ENCODE results near the gene SSC5D. TPM values are rescaled to one million over a fixed set of nuclear protein-coding genes. Genes with fewer than 3 reads are reported as not detected.

Gene SSC5D
- total RNA-seq, 4 donors from 2014 or later = 0.64 to 6.2 (median 3.0) TPM

GRCh38 chr19:55553217-55554182 is 65.3 kb downstream of the SSC5D start:
- WGBS, 2 donors = 54 to 55% methylated on average over 13 of the region's 13 CpGs
- no peak for TF ChIP-seq CTCF (IDR thresholded peaks at IDR 0.05)
- TF ChIP-seq POLR2A (IDR thresholded peaks at IDR 0.05) = no peak
- no peak overlapping the region for H3K4me3 ChIP-seq (ENCODE audit: low read depth, poor library complexity, severe bottlenecking)
- intact Hi-C loops (cut with DNase I; ENCODE audit: low total_unique reads) = no loop called here
- DNase-seq (ENCODE audit: low spot score in 2 of 2) = no peak

- no peak for DNase-seq (ENCODE audit: low spot score in 2 of 2)
- intact Hi-C loops (cut with DNase I; ENCODE audit: low total_unique reads) = no loop called here
- WGBS, 2 donors = 88 to 93% methylated on average over 9 of the region's 9 CpGs
- H3K4me3 ChIP-seq (ENCODE audit: low read depth, poor library complexity, severe bottlenecking) = no peak overlapping the region
- TF ChIP-seq CTCF (IDR thresholded peaks at IDR 0.05) = no peak
- TF ChIP-seq POLR2A (IDR thresholded peaks at IDR 0.05) = no peak
Observed at GRCh38 chr19:55554302-55554701, 66.1 kb downstream of the SSC5D start.

- no peak for TF ChIP-seq POLR2A (IDR thresholded peaks at IDR 0.05)
- intact Hi-C loops (cut with DNase I; ENCODE audit: low total_unique reads) = no loop called here
- WGBS, 2 donors = 58 to 74% methylated on average over 8 of the region's 8 CpGs
- no peak overlapping the region for H3K4me3 ChIP-seq (ENCODE audit: low read depth, poor library complexity, severe bottlenecking)
- no peak for DNase-seq (ENCODE audit: low spot score in 2 of 2)
Observed at GRCh38 chr19:55554741-55555152, 66.5 kb downstream of the SSC5D start.

GRCh38 chr19:55559684-55560083 is 71.4 kb downstream of the SSC5D start:
- intact Hi-C loops (cut with DNase I; ENCODE audit: low total_unique reads) = no loop called here
- no peak for TF ChIP-seq CTCF (IDR thresholded peaks at IDR 0.05)
- no peak overlapping the region for H3K4me3 ChIP-seq (ENCODE audit: low read depth, poor library complexity, severe bottlenecking)
- DNase-seq (ENCODE audit: low spot score in 2 of 2) = no peak
- WGBS, 2 donors = 70 to 77% methylated on average over 9 of the region's 9 CpGs

- 26 to 36% methylated on average over 12 of the region's 12 CpGs for WGBS, 2 donors
- intact Hi-C loops (cut with DNase I; ENCODE audit: low total_unique reads) = no loop called here
- DNase-seq (ENCODE audit: low spot score in 2 of 2) = no peak
- TF ChIP-seq CTCF (IDR thresholded peaks at IDR 0.05) (no peak), POLR2A (IDR thresholded peaks at IDR 0.05) (no peak)
- H3K4me3 ChIP-seq (ENCODE audit: low read depth, poor library complexity, severe bottlenecking) = no peak overlapping the region
Observed at GRCh38 chr19:55563261-55563690, 75.0 kb downstream of the SSC5D start.

GRCh38 chr19:55566823-55567222 is 78.6 kb downstream of the SSC5D start:
- no peak overlapping the region for H3K4me3 ChIP-seq (ENCODE audit: low read depth, poor library complexity, severe bottlenecking)
- 35 to 39% methylated on average over 9 of the region's 9 CpGs for WGBS, 2 donors
- DNase-seq (ENCODE audit: low spot score in 2 of 2) = no peak
- intact Hi-C loops (cut with DNase I; ENCODE audit: low total_unique reads) = no loop called here
- TF ChIP-seq CTCF (IDR thresholded peaks at IDR 0.05) (no peak), POLR2A (IDR thresholded peaks at IDR 0.05) (no peak)
